Measurements from ENCODE around the gene FBXW5. TPM values are rescaled to one million over a fixed set of nuclear protein-coding genes. Genes with fewer than 3 reads are reported as not detected.

The FBXW5 gene
- total RNA-seq, 1 experiment from 2014 or later: 101 TPM

DNA sequence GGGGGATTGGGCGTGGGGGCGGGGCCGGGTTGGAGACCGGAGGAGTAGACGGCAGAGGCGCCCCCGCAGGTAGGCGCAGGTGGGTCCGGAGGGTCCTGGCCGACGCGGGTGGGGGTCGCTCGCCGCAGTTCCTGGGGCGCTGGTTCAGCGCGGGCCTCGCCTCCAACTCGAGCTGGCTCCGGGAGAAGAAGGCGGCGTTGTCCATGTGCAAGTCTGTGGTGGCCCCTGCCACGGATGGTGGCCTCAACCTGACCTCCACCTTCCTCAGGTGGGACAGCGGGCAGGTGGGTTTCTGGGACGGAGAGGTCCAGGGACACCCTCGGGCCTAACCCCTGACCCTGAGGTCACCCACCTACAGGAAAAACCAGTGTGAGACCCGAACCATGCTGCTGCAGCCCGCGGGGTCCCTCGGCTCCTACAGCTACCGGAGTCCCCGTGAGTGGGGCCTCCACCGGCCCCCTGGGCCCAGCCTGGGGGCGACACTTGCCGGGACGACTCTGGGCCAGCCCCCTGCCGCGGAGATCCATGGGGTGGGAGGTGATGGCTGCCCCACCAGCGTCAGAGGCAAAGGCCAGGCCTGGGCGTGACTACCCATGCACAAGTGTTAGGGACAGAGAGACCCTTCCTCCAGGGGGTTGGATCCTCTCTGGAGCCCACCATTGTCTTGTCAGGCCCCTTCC lies 34.5 kb upstream of the FBXW5 start:
- H3K27ac ChIP-seq: no peak overlapping the region
- peaks cover 9% of the 10 kb centered on the region for H3K4me1 ChIP-seq (replicated peaks; ENCODE audit: insufficient read depth)
- H3K79me2 ChIP-seq (ENCODE audit: low read depth): no peaks in the 10 kb centered on the region
- no TSS peak for BruUV-seq (replicated peaks)
- intact Hi-C loops (cut with micrococcal nuclease; ENCODE audit: unreplicated experiment): no loop called here
- H3F3A ChIP-seq (ENCODE audit: insufficient read depth, low read depth): peaks cover 12% of the 10 kb centered on the region; the same call in 1 of the 2 replicates
- no peak overlapping the region for H2AFZ ChIP-seq
- DNase-seq: no peak
- H3K27me3 ChIP-seq (ENCODE audit: insufficient read depth, low read depth): no peaks in the 10 kb centered on the region
- no peaks in the 10 kb centered on the region for H3K36me3 ChIP-seq (ENCODE audit: low read depth)
- no peak overlapping the region for H3K4me2 ChIP-seq
- ChIA-PET CTCF (interaction anchor here (0.5 to 1.1 kb wide), 8 partner anchors 21 to 766 kb away, joined by 3 to 9 read pairs (median 4); no protein-coding TSS in a partner anchor), POLR2A (ENCODE audit: unreplicated experiment) (interaction anchor here (0.6 to 1.1 kb wide), 6 partner anchors 13 to 617 kb away, joined by 3 to 21 read pairs (median 9); partner anchors contain the start of genes NRARP and PAXX)
- no peak for TF ChIP-seq EZH2 (IDR thresholded peaks at IDR 0.05; ENCODE audit: low read depth)
- TF ChIP-seq, protein P1, sequence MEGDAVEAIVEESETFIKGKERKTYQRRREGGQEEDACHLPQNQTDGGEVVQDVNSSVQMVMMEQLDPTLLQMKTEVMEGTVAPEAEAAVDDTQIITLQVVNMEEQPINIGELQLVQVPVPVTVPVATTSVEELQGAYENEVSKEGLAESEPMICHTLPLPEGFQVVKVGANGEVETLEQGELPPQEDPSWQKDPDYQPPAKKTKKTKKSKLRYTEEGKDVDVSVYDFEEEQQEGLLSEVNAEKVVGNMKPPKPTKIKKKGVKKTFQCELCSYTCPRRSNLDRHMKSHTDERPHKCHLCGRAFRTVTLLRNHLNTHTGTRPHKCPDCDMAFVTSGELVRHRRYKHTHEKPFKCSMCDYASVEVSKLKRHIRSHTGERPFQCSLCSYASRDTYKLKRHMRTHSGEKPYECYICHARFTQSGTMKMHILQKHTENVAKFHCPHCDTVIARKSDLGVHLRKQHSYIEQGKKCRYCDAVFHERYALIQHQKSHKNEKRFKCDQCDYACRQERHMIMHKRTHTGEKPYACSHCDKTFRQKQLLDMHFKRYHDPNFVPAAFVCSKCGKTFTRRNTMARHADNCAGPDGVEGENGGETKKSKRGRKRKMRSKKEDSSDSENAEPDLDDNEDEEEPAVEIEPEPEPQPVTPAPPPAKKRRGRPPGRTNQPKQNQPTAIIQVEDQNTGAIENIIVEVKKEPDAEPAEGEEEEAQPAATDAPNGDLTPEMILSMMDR (conservative IDR thresholded peaks at IDR 0.05): no peak
- H3K9me2 ChIP-seq (ENCODE audit: insufficient read depth): no peaks in the 10 kb centered on the region
- H3K9me3 ChIP-seq (ENCODE audit: insufficient read depth, low read depth): no peaks in the 10 kb centered on the region
- no peak overlapping the region for H3K4me3 ChIP-seq
- H4K20me1 ChIP-seq (ENCODE audit: insufficient read depth): no peaks in the 10 kb centered on the region

GRCh38 chr9:136978073-136978864 lies 33.7 kb upstream of the FBXW5 start:
- Histone ChIP-seq H3K9me3 (ENCODE audit: insufficient read depth, low read depth) (no peaks in the 10 kb centered on the region), H3K36me3 (ENCODE audit: low read depth) (no peaks in the 10 kb centered on the region), H3K9me2 (ENCODE audit: insufficient read depth) (no peaks in the 10 kb centered on the region), H2AFZ (no peak overlapping the region), H3K4me1 (replicated peaks; ENCODE audit: insufficient read depth) (peaks cover 9% of the 10 kb centered on the region), H3K27me3 (ENCODE audit: insufficient read depth, low read depth) (no peaks in the 10 kb centered on the region), H4K20me1 (ENCODE audit: insufficient read depth) (no peaks in the 10 kb centered on the region), H3K4me2 (peak overlapping the region; percentile 66), H3K79me2 (ENCODE audit: low read depth) (no peaks in the 10 kb centered on the region), H3K4me3 (peak overlapping the region; percentile 38; the same call in 1 of the 2 replicates), H3F3A (ENCODE audit: insufficient read depth, low read depth) (peaks cover 12% of the 10 kb centered on the region; the same call in 1 of the 2 replicates), H3K27ac (no peak overlapping the region)
- ChIA-PET POLR2A (ENCODE audit: unreplicated experiment) (interaction anchor here (0.5 to 1.1 kb wide), 9 partner anchors 14 to 617 kb away, joined by 3 to 21 read pairs (median 10); partner anchors contain the start of genes CLIC3, NRARP and PAXX), CTCF (interaction anchor here (0.5 to 1.1 kb wide), 12 partner anchors 15 to 767 kb away, joined by 3 to 9 read pairs (median 5); partner anchors contain the start of gene ENTPD2)
- TF ChIP-seq, protein P1 (conservative IDR thresholded peaks at IDR 0.05): no peak
- no peak for TF ChIP-seq EZH2 (IDR thresholded peaks at IDR 0.05; ENCODE audit: low read depth)
- intact Hi-C loops (cut with micrococcal nuclease; ENCODE audit: unreplicated experiment): no loop called here
- DNase-seq: peak in 1 of 2 experiments; percentile 83
- BruUV-seq (replicated peaks): no TSS peak

GRCh38 chr9:136977649-136978072 lies 33.1 kb upstream of the FBXW5 start:
- no peaks in the 10 kb centered on the region for H3K79me2 ChIP-seq (ENCODE audit: low read depth)
- CTCF ChIA-PET: interaction anchor here (0.6 to 1.0 kb wide), 2 partner anchors 28 to 30 kb away, joined by 4 to 5 read pairs; no protein-coding TSS in a partner anchor
- TF ChIP-seq, protein P1 (conservative IDR thresholded peaks at IDR 0.05): no peak
- no peak for TF ChIP-seq EZH2 (IDR thresholded peaks at IDR 0.05; ENCODE audit: low read depth)
- DNase-seq: no peak
- H3K4me3 ChIP-seq: peak overlapping the region; percentile 38; the same call in 1 of the 2 replicates
- H3K27me3 ChIP-seq (ENCODE audit: insufficient read depth, low read depth): no peaks in the 10 kb centered on the region
- H3F3A ChIP-seq (ENCODE audit: insufficient read depth, low read depth): peaks cover 12% of the 10 kb centered on the region; the same call in 1 of the 2 replicates
- H3K4me1 ChIP-seq (replicated peaks; ENCODE audit: insufficient read depth): peaks cover 7% of the 10 kb centered on the region
- H4K20me1 ChIP-seq (ENCODE audit: insufficient read depth): no peaks in the 10 kb centered on the region
- H2AFZ ChIP-seq: no peak overlapping the region
- intact Hi-C loops (cut with micrococcal nuclease; ENCODE audit: unreplicated experiment): no loop called here
- BruUV-seq (replicated peaks): no TSS peak
- H3K9me2 ChIP-seq (ENCODE audit: insufficient read depth): no peaks in the 10 kb centered on the region
- H3K27ac ChIP-seq: no peak overlapping the region
- no peaks in the 10 kb centered on the region for H3K9me3 ChIP-seq (ENCODE audit: insufficient read depth, low read depth)
- H3K36me3 ChIP-seq (ENCODE audit: low read depth): no peaks in the 10 kb centered on the region
- H3K4me2 ChIP-seq: peak overlapping the region; percentile 66
- POLR2A ChIA-PET (ENCODE audit: unreplicated experiment): no interaction called here

All from PC-9 (cell line).